Neural cell (in vitro differentiated cells): ENCODE measurements around the gene PRSS38. TPM values are rescaled to one million over a fixed set of nuclear protein-coding genes. Genes with fewer than 3 reads are reported as not detected.

ENCODE experiments used
- H2AFZ ChIP-seq: fragments of 200-600, 300-800 bp; sonication (generic), shearing (Covaris generic); 2 replicates; pipeline ENCODE4 v1.6.0; 2014; ENCODE audit warnings: low read depth, mild to moderate bottlenecking, antibody characterized with exemption, low read length, moderate library complexity
- H3F3A ChIP-seq: fragments of 200-600 bp; shearing (Covaris generic); 2 replicates; pipeline ENCODE4 v1.6.1; 2016; ENCODE audit warnings: mild to moderate bottlenecking, moderate library complexity, mixed read lengths, antibody characterized with exemption, low read length; ENCODE audit not compliant: insufficient read depth, poor library complexity, severe bottlenecking
- H3K27ac ChIP-seq: fragments of 200-600, 300-800 bp; sonication (generic), shearing (Covaris generic); 2 replicates; pipeline ENCODE4 v1.5.1; 2014; ENCODE audit warnings: mild to moderate bottlenecking, low read length, moderate library complexity
- H3K27me3 ChIP-seq: fragments of 300-800, 200-600 bp; sonication (generic), shearing (Covaris generic); 2 replicates; pipeline ENCODE4 v1.6.0; 2014; ENCODE audit warnings: mild to moderate bottlenecking, low read depth, low read length, moderate library complexity; ENCODE audit not compliant: insufficient read depth
- H3K36me3 ChIP-seq: fragments of 300-800, 200-600 bp; sonication (generic), shearing (Covaris generic); 2 replicates; pipeline ENCODE4 v1.5.1; 2014; ENCODE audit warnings: mild to moderate bottlenecking, antibody characterized with exemption, low read length, moderate library complexity; ENCODE audit not compliant: insufficient read depth
- H3K4me2 ChIP-seq: fragments of 300-800, 200-600 bp; sonication (generic), shearing (Covaris generic); 2 replicates; pipeline ENCODE4 v1.6.0; 2014; ENCODE audit warnings: mild to moderate bottlenecking, low read length
- H3K4me3 ChIP-seq: fragments of 300-800, 200-600 bp; sonication (generic), shearing (Covaris generic); 2 replicates; pipeline ENCODE4 v1.5.1; 2014; ENCODE audit warnings: mild to moderate bottlenecking, low read length, moderate library complexity
- H3K79me2 ChIP-seq: fragments of 200-600 bp; shearing (Covaris generic); replicated peaks from 2 replicates; pipeline ENCODE4 v1.6.0; 2014; ENCODE audit warnings: mild to moderate bottlenecking, low read length, moderate library complexity; ENCODE audit not compliant: insufficient read depth
- H3K9ac ChIP-seq: fragments of 300-800, 200-600 bp; sonication (generic), shearing (Covaris generic); 2 replicates; pipeline ENCODE4 v1.6.1; 2016; ENCODE audit warnings: mild to moderate bottlenecking, low read length, mixed read lengths
- H3K9me2 ChIP-seq: fragments of 200-600 bp; shearing (Covaris generic); 2 replicates; pipeline ENCODE4 v1.6.1; 2016; ENCODE audit warnings: mild to moderate bottlenecking, low read length, mixed read lengths; ENCODE audit not compliant: insufficient read depth
- H3K9me3 ChIP-seq: fragments of 200-600, 300-800 bp; sonication (generic), shearing (Covaris generic); 2 replicates; pipeline ENCODE4 v1.6.1; 2016; ENCODE audit warnings: mild to moderate bottlenecking, mixed run types, low read length, moderate library complexity, mixed read lengths
- H4K20me1 ChIP-seq: fragments of 200-600 bp; shearing (Covaris generic); 2 replicates; pipeline ENCODE4 v1.6.1; 2016; ENCODE audit warnings: mild to moderate bottlenecking, mixed run types; ENCODE audit not compliant: insufficient read depth
- EP300 ChIP-seq: fragments of 450-650 bp; conservative IDR thresholded peaks from 2 replicates; pipeline ENCODE4 v1.6.1; 2014; ENCODE audit warnings: antibody characterized with exemption, mild to moderate bottlenecking, moderate library complexity; ENCODE audit not compliant: poor library complexity, severe bottlenecking
- EZH2 ChIP-seq: fragments of 200-600, 300-800 bp; shearing (Covaris generic), sonication (generic); IDR thresholded peaks from 2 replicates; pipeline ENCODE4 v1.6.1; 2014; ENCODE audit warnings: antibody characterized with exemption, low read length, borderline replicate concordance, mild to moderate bottlenecking; ENCODE audit not compliant: insufficient read depth, poor library complexity, severe bottlenecking
- MXI1 ChIP-seq: fragments of 450-650 bp; conservative IDR thresholded peaks from 2 replicates; pipeline ENCODE4 v1.6.1; 2014; ENCODE audit warnings: antibody characterized with exemption, mild to moderate bottlenecking; ENCODE audit not compliant: poor library complexity, severe bottlenecking
- POLR2AphosphoS5 ChIP-seq: IDR thresholded peaks from 2 replicates; pipeline ENCODE4 v1.6.1; 2012
- RAD21 ChIP-seq: fragments of 450-650 bp; conservative IDR thresholded peaks from 2 replicates; pipeline ENCODE4 v1.6.1; 2014; ENCODE audit warnings: antibody characterized with exemption, mild to moderate bottlenecking, moderate library complexity
- SMC3 ChIP-seq: fragments of 450-650 bp; conservative IDR thresholded peaks from 2 replicates; pipeline ENCODE4 v1.6.1; 2014; ENCODE audit warnings: antibody characterized with exemption, mild to moderate bottlenecking, moderate library complexity; ENCODE audit not compliant: poor library complexity
- TAF1 ChIP-seq: IDR thresholded peaks from 2 replicates; pipeline ENCODE4 v1.6.1; 2012; ENCODE audit warnings: low read depth
- polyA plus RNA-seq: library from polyadenylated mRNA; depleted of rRNA; stranded (reverse); fragments of >200 nt; gene quantifications from 2 replicates; pipeline ENCODE4 v1.2.3, GENCODE V29; 2014
- TF ChIP-seq, protein P1 (sequence below): fragments of 450-650 bp; IDR thresholded peaks from 2 replicates; pipeline ENCODE4 v1.5.1; 2014; ENCODE audit warnings: antibody characterized with exemption, mild to moderate bottlenecking, moderate library complexity; ENCODE audit not compliant: poor library complexity, severe bottlenecking
- TF ChIP-seq, protein P2 (sequence below): IDR thresholded peaks from 2 replicates; pipeline ENCODE4 v1.6.1; 2012; ENCODE audit warnings: borderline replicate concordance

The PRSS38 gene
- polyA plus RNA-seq, 1 donor from 2014 or later = not detected

DNA sequence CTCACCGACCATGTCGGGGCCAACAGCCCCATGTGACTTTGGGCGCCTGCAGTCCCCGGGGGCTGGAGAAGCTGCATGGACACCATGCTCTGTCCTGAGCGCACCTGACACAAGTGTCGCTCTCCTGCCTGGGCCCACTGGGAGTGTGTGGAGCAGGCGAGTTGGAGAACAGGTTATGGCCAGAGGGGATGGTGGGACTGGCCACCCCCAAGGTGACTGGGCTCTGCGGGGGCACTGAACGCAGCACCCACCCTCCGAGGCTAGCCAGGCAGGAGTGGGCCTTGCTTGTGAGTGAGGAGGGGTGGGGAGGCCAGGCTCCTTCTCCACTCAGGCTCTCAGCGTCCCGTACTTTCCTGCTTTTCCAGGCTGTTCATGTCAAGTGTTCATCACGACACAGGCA is 44.7 kb upstream of the PRSS38 start:
- H4K20me1 ChIP-seq = no peaks in the 10 kb centered on the region
- H3K9me2 ChIP-seq = no peaks in the 10 kb centered on the region
- no peak overlapping the region for H3K4me3 ChIP-seq
- H3K79me2 ChIP-seq = no peaks in the 10 kb centered on the region
- no peaks in the 10 kb centered on the region for H3K9me3 ChIP-seq
- H3F3A ChIP-seq = no peaks in the 10 kb centered on the region
- H3K27me3 ChIP-seq = no peaks in the 10 kb centered on the region
- H3K36me3 ChIP-seq = peaks cover 8% of the 10 kb centered on the region
- TF ChIP-seq TAF1 (no peak), EZH2 (no peak), SMC3 (no peak), POLR2AphosphoS5 (no peak), EP300 (no peak), MXI1 (no peak), RAD21 (no peak)
- TF ChIP-seq, protein P1, sequence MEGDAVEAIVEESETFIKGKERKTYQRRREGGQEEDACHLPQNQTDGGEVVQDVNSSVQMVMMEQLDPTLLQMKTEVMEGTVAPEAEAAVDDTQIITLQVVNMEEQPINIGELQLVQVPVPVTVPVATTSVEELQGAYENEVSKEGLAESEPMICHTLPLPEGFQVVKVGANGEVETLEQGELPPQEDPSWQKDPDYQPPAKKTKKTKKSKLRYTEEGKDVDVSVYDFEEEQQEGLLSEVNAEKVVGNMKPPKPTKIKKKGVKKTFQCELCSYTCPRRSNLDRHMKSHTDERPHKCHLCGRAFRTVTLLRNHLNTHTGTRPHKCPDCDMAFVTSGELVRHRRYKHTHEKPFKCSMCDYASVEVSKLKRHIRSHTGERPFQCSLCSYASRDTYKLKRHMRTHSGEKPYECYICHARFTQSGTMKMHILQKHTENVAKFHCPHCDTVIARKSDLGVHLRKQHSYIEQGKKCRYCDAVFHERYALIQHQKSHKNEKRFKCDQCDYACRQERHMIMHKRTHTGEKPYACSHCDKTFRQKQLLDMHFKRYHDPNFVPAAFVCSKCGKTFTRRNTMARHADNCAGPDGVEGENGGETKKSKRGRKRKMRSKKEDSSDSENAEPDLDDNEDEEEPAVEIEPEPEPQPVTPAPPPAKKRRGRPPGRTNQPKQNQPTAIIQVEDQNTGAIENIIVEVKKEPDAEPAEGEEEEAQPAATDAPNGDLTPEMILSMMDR = no peak
- TF ChIP-seq, protein P2, sequence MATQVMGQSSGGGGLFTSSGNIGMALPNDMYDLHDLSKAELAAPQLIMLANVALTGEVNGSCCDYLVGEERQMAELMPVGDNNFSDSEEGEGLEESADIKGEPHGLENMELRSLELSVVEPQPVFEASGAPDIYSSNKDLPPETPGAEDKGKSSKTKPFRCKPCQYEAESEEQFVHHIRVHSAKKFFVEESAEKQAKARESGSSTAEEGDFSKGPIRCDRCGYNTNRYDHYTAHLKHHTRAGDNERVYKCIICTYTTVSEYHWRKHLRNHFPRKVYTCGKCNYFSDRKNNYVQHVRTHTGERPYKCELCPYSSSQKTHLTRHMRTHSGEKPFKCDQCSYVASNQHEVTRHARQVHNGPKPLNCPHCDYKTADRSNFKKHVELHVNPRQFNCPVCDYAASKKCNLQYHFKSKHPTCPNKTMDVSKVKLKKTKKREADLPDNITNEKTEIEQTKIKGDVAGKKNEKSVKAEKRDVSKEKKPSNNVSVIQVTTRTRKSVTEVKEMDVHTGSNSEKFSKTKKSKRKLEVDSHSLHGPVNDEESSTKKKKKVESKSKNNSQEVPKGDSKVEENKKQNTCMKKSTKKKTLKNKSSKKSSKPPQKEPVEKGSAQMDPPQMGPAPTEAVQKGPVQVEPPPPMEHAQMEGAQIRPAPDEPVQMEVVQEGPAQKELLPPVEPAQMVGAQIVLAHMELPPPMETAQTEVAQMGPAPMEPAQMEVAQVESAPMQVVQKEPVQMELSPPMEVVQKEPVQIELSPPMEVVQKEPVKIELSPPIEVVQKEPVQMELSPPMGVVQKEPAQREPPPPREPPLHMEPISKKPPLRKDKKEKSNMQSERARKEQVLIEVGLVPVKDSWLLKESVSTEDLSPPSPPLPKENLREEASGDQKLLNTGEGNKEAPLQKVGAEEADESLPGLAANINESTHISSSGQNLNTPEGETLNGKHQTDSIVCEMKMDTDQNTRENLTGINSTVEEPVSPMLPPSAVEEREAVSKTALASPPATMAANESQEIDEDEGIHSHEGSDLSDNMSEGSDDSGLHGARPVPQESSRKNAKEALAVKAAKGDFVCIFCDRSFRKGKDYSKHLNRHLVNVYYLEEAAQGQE = no peak
- H3K9ac ChIP-seq = no peak overlapping the region
- no peak overlapping the region for H3K4me2 ChIP-seq
- no peak overlapping the region for H2AFZ ChIP-seq
- H3K27ac ChIP-seq = no peak overlapping the region

DNA sequence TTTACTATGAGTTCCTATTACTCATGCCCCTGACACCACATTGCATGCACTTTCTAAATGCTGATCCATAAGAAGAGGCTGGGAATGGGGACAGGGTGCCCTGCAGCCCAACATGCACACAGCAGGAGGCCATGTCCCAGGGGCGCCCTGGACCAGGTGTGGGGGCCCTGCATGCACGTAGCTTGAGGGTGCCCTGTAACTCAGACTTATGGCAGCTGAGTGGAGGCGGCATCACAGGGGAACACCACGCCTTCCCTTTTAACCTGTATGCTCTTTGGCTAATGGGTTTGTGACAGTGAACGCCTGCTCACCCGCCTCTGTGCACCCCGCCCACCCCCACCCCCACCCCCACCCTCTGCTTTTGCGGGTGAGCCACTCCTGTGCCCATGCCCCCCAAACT is 44.1 kb upstream of the PRSS38 start:
- Histone ChIP-seq H3K9ac (no peak overlapping the region), H3K9me3 (no peaks in the 10 kb centered on the region), H2AFZ (no peak overlapping the region), H3K9me2 (no peaks in the 10 kb centered on the region), H3K36me3 (peaks cover 8% of the 10 kb centered on the region), H3K4me3 (no peak overlapping the region), H3F3A (no peaks in the 10 kb centered on the region), H3K27ac (no peak overlapping the region), H3K79me2 (no peaks in the 10 kb centered on the region), H3K4me2 (no peak overlapping the region), H4K20me1 (no peaks in the 10 kb centered on the region), H3K27me3 (no peaks in the 10 kb centered on the region)
- TF ChIP-seq MXI1 (no peak), EZH2 (no peak), RAD21 (no peak), POLR2AphosphoS5 (no peak), EP300 (no peak), SMC3 (no peak), TAF1 (no peak)
- TF ChIP-seq, protein P2 = no peak
- TF ChIP-seq, protein P1 = no peak
